Measurements from ENCODE around the gene FNBP1L.
"Not testable (repeated sequence)": the region's sequence is repeated elsewhere in the genome, so short reads cannot be mapped to it uniquely, and the experiment has no call there.

The FNBP1L gene

GRCh38 chr1:93549131-93549530 is 101.2 kb downstream of the FNBP1L start:
- H4K20me1 ChIP-seq (ENCODE audit: insufficient read depth, low read length, poor library complexity, severe bottlenecking) = no peaks in the 10 kb centered on the region
- H3K27me3 ChIP-seq (ENCODE audit: insufficient read depth, low read length, poor library complexity, severe bottlenecking) = no peaks in the 10 kb centered on the region
- H3K9ac ChIP-seq (ENCODE audit: low read depth, low read length, poor library complexity, severe bottlenecking) = no peak overlapping the region
- peaks cover 14% of the 10 kb centered on the region; the same call in 1 of the 2 replicates for H3K36me3 ChIP-seq (ENCODE audit: insufficient read depth, low read length)
- H2AFZ ChIP-seq (ENCODE audit: low read length) = no peak overlapping the region
- no peak overlapping the region for H3K4me3 ChIP-seq (ENCODE audit: low read length, poor library complexity, severe bottlenecking)
- no peak overlapping the region for H3K4me2 ChIP-seq (ENCODE audit: low read depth, low read length, poor library complexity, severe bottlenecking)
- H3K79me2 ChIP-seq (ENCODE audit: insufficient read depth, low read length) = no peaks in the 10 kb centered on the region
- no peak for TF ChIP-seq EZH2phosphoT487 (IDR thresholded peaks at IDR 0.05; ENCODE audit: borderline replicate concordance)
- TF ChIP-seq, protein P1, sequence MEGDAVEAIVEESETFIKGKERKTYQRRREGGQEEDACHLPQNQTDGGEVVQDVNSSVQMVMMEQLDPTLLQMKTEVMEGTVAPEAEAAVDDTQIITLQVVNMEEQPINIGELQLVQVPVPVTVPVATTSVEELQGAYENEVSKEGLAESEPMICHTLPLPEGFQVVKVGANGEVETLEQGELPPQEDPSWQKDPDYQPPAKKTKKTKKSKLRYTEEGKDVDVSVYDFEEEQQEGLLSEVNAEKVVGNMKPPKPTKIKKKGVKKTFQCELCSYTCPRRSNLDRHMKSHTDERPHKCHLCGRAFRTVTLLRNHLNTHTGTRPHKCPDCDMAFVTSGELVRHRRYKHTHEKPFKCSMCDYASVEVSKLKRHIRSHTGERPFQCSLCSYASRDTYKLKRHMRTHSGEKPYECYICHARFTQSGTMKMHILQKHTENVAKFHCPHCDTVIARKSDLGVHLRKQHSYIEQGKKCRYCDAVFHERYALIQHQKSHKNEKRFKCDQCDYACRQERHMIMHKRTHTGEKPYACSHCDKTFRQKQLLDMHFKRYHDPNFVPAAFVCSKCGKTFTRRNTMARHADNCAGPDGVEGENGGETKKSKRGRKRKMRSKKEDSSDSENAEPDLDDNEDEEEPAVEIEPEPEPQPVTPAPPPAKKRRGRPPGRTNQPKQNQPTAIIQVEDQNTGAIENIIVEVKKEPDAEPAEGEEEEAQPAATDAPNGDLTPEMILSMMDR (conservative IDR thresholded peaks at IDR 0.05; ENCODE audit: low read length) = no peak
- H3K9me2 ChIP-seq (replicated peaks; ENCODE audit: low read depth, low read length) = no peaks in the 10 kb centered on the region
- H3K9me3 ChIP-seq (ENCODE audit: insufficient read depth, low read depth, low read length) = no peaks in the 10 kb centered on the region
- peaks cover 22% of the 10 kb centered on the region for H3K4me1 ChIP-seq (ENCODE audit: insufficient read depth, low read length, poor library complexity, severe bottlenecking)
- no peaks in the 10 kb centered on the region for H3F3A ChIP-seq (ENCODE audit: low read depth)

DNA sequence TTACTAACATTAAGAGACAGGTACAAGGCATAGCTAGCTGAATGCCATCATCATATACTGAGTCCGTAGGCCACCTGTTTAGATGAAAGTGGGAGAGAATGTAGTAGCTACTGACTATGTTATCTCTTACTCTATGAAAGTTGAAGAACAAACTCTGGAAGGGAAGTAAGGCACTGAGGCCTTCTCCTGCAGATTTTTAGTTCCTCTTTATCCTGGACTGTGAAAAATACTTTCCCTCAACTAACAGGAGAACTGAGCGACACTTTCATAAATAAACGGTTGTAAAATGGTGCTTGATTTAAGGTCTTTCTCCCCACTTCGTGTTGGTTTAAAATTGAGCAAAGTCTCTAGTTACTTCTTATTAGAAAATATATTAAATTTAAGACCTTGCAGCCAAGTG is 101.9 kb downstream of the FNBP1L start:
- no peaks in the 10 kb centered on the region for H3K9me3 ChIP-seq (ENCODE audit: insufficient read depth, low read depth, low read length)
- H3K9me2 ChIP-seq (replicated peaks; ENCODE audit: low read depth, low read length) = no peaks in the 10 kb centered on the region
- H3K36me3 ChIP-seq (ENCODE audit: insufficient read depth, low read length) = peaks cover 14% of the 10 kb centered on the region; the same call in 1 of the 2 replicates
- TF ChIP-seq, protein P1 (conservative IDR thresholded peaks at IDR 0.05; ENCODE audit: low read length) = no peak
- TF ChIP-seq EZH2phosphoT487 (IDR thresholded peaks at IDR 0.05; ENCODE audit: borderline replicate concordance) = no peak
- no peak overlapping the region for H3K4me2 ChIP-seq (ENCODE audit: low read depth, low read length, poor library complexity, severe bottlenecking)
- H3K4me1 ChIP-seq (ENCODE audit: insufficient read depth, low read length, poor library complexity, severe bottlenecking) = peaks cover 28% of the 10 kb centered on the region
- H3K9ac ChIP-seq (ENCODE audit: low read depth, low read length, poor library complexity, severe bottlenecking) = no peak overlapping the region
- no peaks in the 10 kb centered on the region for H3K79me2 ChIP-seq (ENCODE audit: insufficient read depth, low read length)
- H3K4me3 ChIP-seq (ENCODE audit: low read length, poor library complexity, severe bottlenecking) = no peak overlapping the region
- H4K20me1 ChIP-seq (ENCODE audit: insufficient read depth, low read length, poor library complexity, severe bottlenecking) = no peaks in the 10 kb centered on the region
- H3F3A ChIP-seq (ENCODE audit: low read depth) = no peaks in the 10 kb centered on the region
- no peak overlapping the region for H2AFZ ChIP-seq (ENCODE audit: low read length)
- no peaks in the 10 kb centered on the region for H3K27me3 ChIP-seq (ENCODE audit: insufficient read depth, low read length, poor library complexity, severe bottlenecking)

- TF ChIP-seq, protein P1 (conservative IDR thresholded peaks at IDR 0.05; ENCODE audit: low read length) = no peak
- TF ChIP-seq EZH2phosphoT487 (IDR thresholded peaks at IDR 0.05; ENCODE audit: borderline replicate concordance) = no peak
- H3K4me2 ChIP-seq (ENCODE audit: low read depth, low read length, poor library complexity, severe bottlenecking) = no peak overlapping the region
These were observed 105.0 kb downstream of the FNBP1L start for GRCh38 chr1:93552741-93553455.

GRCh38 chr1:93553886-93554490 is 106.1 kb downstream of the FNBP1L start:
- H3K9ac ChIP-seq (ENCODE audit: low read depth, low read length, poor library complexity, severe bottlenecking) = peak overlapping the region; percentile 36
- not testable (repeated sequence) for H3K9me2 ChIP-seq (replicated peaks; ENCODE audit: low read depth, low read length); H3K4me3 ChIP-seq (ENCODE audit: low read length, poor library complexity, severe bottlenecking); H3K27me3 ChIP-seq (ENCODE audit: insufficient read depth, low read length, poor library complexity, severe bottlenecking); H4K20me1 ChIP-seq (ENCODE audit: insufficient read depth, low read length, poor library complexity, severe bottlenecking); H3K36me3 ChIP-seq (ENCODE audit: insufficient read depth, low read length); H3K79me2 ChIP-seq (ENCODE audit: insufficient read depth, low read length); H2AFZ ChIP-seq (ENCODE audit: low read length); H3F3A ChIP-seq (ENCODE audit: low read depth); H3K9me3 ChIP-seq (ENCODE audit: insufficient read depth, low read depth, low read length)
- H3K4me1 ChIP-seq (ENCODE audit: insufficient read depth, low read length, poor library complexity, severe bottlenecking) = peaks cover 41% of the 10 kb centered on the region
- H3K4me2 ChIP-seq (ENCODE audit: low read depth, low read length, poor library complexity, severe bottlenecking) = peak overlapping the region; percentile 46

More at GRCh38 chr1:93552741-93553455, 105.0 kb downstream of the FNBP1L start:
- H3K9me3 ChIP-seq (ENCODE audit: insufficient read depth, low read depth, low read length) = no peaks in the 10 kb centered on the region
- H4K20me1 ChIP-seq (ENCODE audit: insufficient read depth, low read length, poor library complexity, severe bottlenecking) = no peaks in the 10 kb centered on the region
- H3K27me3 ChIP-seq (ENCODE audit: insufficient read depth, low read length, poor library complexity, severe bottlenecking) = no peaks in the 10 kb centered on the region
- no peaks in the 10 kb centered on the region for H3F3A ChIP-seq (ENCODE audit: low read depth)
- no peak overlapping the region for H3K9ac ChIP-seq (ENCODE audit: low read depth, low read length, poor library complexity, severe bottlenecking)
- H3K4me3 ChIP-seq (ENCODE audit: low read length, poor library complexity, severe bottlenecking) = no peak overlapping the region
- H3K9me2 ChIP-seq (replicated peaks; ENCODE audit: low read depth, low read length) = no peaks in the 10 kb centered on the region
- H2AFZ ChIP-seq (ENCODE audit: low read length) = no peak overlapping the region
- peaks cover 14% of the 10 kb centered on the region; the same call in 1 of the 2 replicates for H3K36me3 ChIP-seq (ENCODE audit: insufficient read depth, low read length)
- H3K4me1 ChIP-seq (ENCODE audit: insufficient read depth, low read length, poor library complexity, severe bottlenecking) = peaks cover 41% of the 10 kb centered on the region
- H3K79me2 ChIP-seq (ENCODE audit: insufficient read depth, low read length) = no peaks in the 10 kb centered on the region

Measured in Loucy (cell line).